Measurements from ENCODE around the gene LRP2. TPM values are rescaled to one million over a fixed set of nuclear protein-coding genes. Genes with fewer than 3 reads are reported as not detected.

Gene LRP2
- polyA plus RNA-seq, 3 donors = not detected

DNA sequence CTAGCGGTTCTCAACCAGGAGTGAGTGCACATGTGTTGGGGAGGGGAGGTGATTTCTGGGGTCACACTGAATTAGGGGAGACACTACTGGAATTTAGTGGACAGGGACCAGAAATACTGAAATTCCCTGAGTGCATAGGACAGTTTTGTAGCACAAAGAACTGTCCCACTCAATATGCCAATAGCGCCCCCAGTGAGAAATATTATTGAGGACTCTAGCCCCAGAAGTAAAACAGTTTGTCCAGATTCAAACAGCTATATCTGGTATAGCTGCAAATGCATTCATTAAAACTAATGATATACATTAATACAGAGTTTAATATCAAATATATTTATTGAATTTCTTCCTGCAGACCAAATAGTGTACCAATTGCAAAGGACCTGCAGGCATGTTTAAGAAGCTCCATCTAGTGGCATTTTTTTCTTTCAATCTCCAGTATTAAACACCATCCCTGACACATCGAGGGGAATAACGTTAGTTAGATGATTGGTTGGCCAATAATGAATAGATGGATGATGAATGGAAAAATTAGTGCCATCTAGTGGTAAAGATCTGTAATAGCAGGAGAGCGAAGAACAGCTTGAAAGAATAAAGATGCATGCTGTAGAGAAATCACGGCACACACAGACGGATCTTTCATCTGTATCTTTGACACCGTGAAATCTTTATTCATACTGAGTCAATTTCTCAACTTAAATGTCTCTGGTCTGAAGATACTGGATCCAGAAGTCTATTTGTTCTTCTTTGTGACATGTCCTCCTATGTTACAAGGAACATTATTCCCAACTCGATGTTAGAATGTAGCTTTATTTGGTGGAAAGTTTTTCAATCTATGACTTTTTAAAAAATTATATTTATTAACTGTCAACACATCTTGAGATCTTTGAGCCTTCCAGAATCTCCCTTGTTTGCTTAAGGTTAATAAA lies 230.5 kb downstream of the LRP2 start:
- no peak overlapping the region for H2AFZ ChIP-seq (ENCODE audit: insufficient read depth, low read depth, low read length, poor library complexity, severe bottlenecking)
- no peak overlapping the region for H3K9ac ChIP-seq (ENCODE audit: insufficient read depth, low read length, poor library complexity, severe bottlenecking)
- H3K79me2 ChIP-seq (ENCODE audit: insufficient read depth, low read length) = no peaks in the 10 kb centered on the region
- H3K4me1 ChIP-seq (ENCODE audit: control insufficient read depth in 1 of 2, insufficient read depth in 2 of 2, low read length in 2 of 2) = no peaks in the 10 kb centered on the region
- Mint-ChIP-seq H3K4me3 (no peak overlapping the region), H3K4me1 (peaks cover 14% of the 10 kb centered on the region), H3K27ac (no peak overlapping the region), H3K36me3 (no peaks in the 10 kb centered on the region), H3K27me3 (ENCODE audit: low read depth in 3 of 3) (no peaks in the 10 kb centered on the region), H3K9me3 (peaks cover 0 to 1% (median 0%) of the 10 kb centered on the region in 7 donors)
- no peaks in the 10 kb centered on the region for H4K20me1 ChIP-seq (ENCODE audit: insufficient read depth, low read length)
- WGBS (ENCODE audit: insufficient coverage) = no CpG with 5 or more reads among the region's 9 CpGs
- H3K9me3 ChIP-seq (replicated peaks in 1 of 2; ENCODE audit: control insufficient read depth in 1 of 2, insufficient read depth in 1 of 2, low read length in 2 of 2) = no peaks in the 10 kb centered on the region
- H3K27ac ChIP-seq (ENCODE audit: low read depth in 1 of 2, low read length in 2 of 2) = no peak overlapping the region
- H3K4me3 ChIP-seq (replicated peaks in 1 of 3; ENCODE audit: low read depth in 2 of 3, low read length in 3 of 3) = no peak overlapping the region
- intact Hi-C loops (cut with micrococcal nuclease) = no loop called here
- no peaks in the 10 kb centered on the region for H3K27me3 ChIP-seq (ENCODE audit: control insufficient read depth in 2 of 2, insufficient read depth in 2 of 2, low read length in 2 of 2)
- TF ChIP-seq CTCF (IDR thresholded peaks at IDR 0.05) = peak; percentile 93
- H3K36me3 ChIP-seq (replicated peaks in 1 of 2; ENCODE audit: control insufficient read depth in 1 of 2, insufficient read depth in 2 of 2, low read length in 2 of 2) = no peaks in the 10 kb centered on the region
- DNase-seq = peak; percentile 45 to 78 (median 55)
- no peak overlapping the region for H3K4me2 ChIP-seq (replicated peaks; ENCODE audit: extremely low read depth, low read length, poor library complexity, severe bottlenecking)

GRCh38 chr2:169129703-169130243 lies 232.6 kb downstream of the LRP2 start:
- H2AFZ ChIP-seq (ENCODE audit: insufficient read depth, low read depth, low read length, poor library complexity, severe bottlenecking) = peak overlapping the region; percentile 35
- H3K27me3 Mint-ChIP-seq (ENCODE audit: low read depth in 3 of 3) = peaks cover 0 to 2% (median 0%) of the 10 kb centered on the region in 3 donors
- H4K20me1 ChIP-seq (ENCODE audit: insufficient read depth, low read length) = no peaks in the 10 kb centered on the region
- H3K4me3 ChIP-seq (replicated peaks in 1 of 3; ENCODE audit: low read depth in 2 of 3, low read length in 3 of 3) = no peak overlapping the region
- no peak overlapping the region for H3K27ac Mint-ChIP-seq
- no peaks in the 10 kb centered on the region for H3K36me3 Mint-ChIP-seq
- H3K79me2 ChIP-seq (ENCODE audit: insufficient read depth, low read length) = no peaks in the 10 kb centered on the region
- H3K36me3 ChIP-seq (replicated peaks in 1 of 2; ENCODE audit: control insufficient read depth in 1 of 2, insufficient read depth in 2 of 2, low read length in 2 of 2) = no peaks in the 10 kb centered on the region
- H3K9me3 Mint-ChIP-seq = peaks cover 0 to 4% (median 0%) of the 10 kb centered on the region in 7 donors
- intact Hi-C loops (cut with micrococcal nuclease) = loop anchor here in 1 of 2 donors (5.0 kb wide), 1 partner anchor 162 kb away; no protein-coding TSS in a partner anchor
- no peak overlapping the region for H3K4me2 ChIP-seq (replicated peaks; ENCODE audit: extremely low read depth, low read length, poor library complexity, severe bottlenecking)
- DNase-seq = no peak
- no peak overlapping the region for H3K27ac ChIP-seq (ENCODE audit: low read depth in 1 of 2, low read length in 2 of 2)
- H3K9me3 ChIP-seq (replicated peaks in 1 of 2; ENCODE audit: control insufficient read depth in 1 of 2, insufficient read depth in 1 of 2, low read length in 2 of 2) = no peaks in the 10 kb centered on the region
- no peak for TF ChIP-seq CTCF (IDR thresholded peaks at IDR 0.05)
- H3K4me1 Mint-ChIP-seq = peaks cover 14% of the 10 kb centered on the region
- H3K9ac ChIP-seq (ENCODE audit: insufficient read depth, low read length, poor library complexity, severe bottlenecking) = no peak overlapping the region
- no peaks in the 10 kb centered on the region for H3K4me1 ChIP-seq (ENCODE audit: control insufficient read depth in 1 of 2, insufficient read depth in 2 of 2, low read length in 2 of 2)
- H3K27me3 ChIP-seq (ENCODE audit: control insufficient read depth in 2 of 2, insufficient read depth in 2 of 2, low read length in 2 of 2) = no peaks in the 10 kb centered on the region
- no peak overlapping the region for H3K4me3 Mint-ChIP-seq
- WGBS (ENCODE audit: insufficient coverage) = 91% methylated on average over 3 of the region's 5 CpGs
